ENCODE measurements around the gene RASAL2. TPM values are rescaled to one million over a fixed set of nuclear protein-coding genes. Genes with fewer than 3 reads are reported as not detected.

The RASAL2 gene
- total and polyA plus RNA-seq, 4 donors = 1.9 to 37.3 (median 22.2) TPM

DNA sequence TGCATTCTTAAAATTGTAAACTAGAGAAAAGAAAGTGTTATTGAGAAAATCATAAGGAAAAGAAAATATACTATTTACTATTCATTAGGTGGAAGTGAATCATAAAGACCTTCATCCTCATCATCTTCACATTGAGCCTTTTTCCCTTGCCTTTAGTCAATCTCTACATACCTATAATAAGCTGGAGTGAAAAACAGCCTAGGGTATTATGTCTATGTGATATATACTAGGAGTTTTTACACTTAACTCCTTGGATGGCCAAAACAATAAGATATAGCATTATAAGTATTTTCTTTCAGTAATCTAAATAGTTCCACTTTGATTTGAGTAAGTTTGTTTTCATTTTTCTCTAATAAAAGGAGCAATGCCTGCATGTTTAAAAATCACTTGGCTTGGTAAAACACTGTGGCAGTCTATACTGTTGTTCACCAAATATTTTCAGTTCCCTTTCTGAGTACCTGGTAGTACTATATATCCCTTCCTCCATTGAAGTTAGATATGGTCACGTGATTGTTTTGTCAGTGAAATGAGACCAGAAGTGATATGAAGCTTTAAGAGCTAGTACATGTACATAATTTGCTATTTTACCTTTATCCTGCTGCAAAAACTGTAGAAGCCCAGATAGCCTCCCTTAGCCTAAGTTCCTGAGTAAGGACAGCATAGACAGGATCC is 324.5 kb downstream of the RASAL2 start:
- no peak overlapping the region for H3K27ac ChIP-seq (ENCODE audit: low read depth in 1 of 2, low read length in 2 of 2)
- intact Hi-C loops (cut with DNase I) = no loop called here

DNA sequence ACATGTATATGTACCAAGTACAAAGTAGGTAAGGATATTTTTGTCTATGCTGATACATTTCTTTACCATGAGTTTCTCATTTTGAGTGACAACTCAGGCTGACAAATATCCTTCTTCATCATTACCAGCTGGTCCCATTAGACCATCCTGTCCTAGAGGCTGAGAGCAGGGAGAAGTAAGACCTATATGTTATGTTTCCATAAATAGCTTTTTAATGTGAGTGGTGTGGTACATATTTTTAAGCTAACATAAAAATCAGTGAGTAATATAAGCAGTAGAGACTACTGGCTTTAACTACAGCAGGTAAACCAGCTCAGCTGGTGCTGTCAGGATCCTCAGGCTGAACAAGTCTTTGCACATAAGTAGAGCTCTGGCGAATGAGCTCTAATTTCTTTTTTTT is 340.5 kb downstream of the RASAL2 start:
- Histone ChIP-seq H3K27me3 (ENCODE audit: control insufficient read depth in 1 of 2, insufficient read depth in 2 of 2, low read length in 1 of 2) (no peaks in the 10 kb centered on the region), H3K27ac (ENCODE audit: low read depth in 1 of 2, low read length in 2 of 2) (no peak overlapping the region), H3K4me1 (ENCODE audit: control insufficient read depth in 1 of 2, insufficient read depth in 2 of 2, low read length in 2 of 2) (no peaks in the 10 kb centered on the region), H3K4me3 (ENCODE audit: low read length in 2 of 2) (no peak overlapping the region), H3K9me3 (ENCODE audit: control insufficient read depth, low read length) (no peaks in the 10 kb centered on the region), H3K36me3 (ENCODE audit: control insufficient read depth in 1 of 2, insufficient read depth in 2 of 2, low read length in 1 of 2) (no peaks in the 10 kb centered on the region)
- ATAC-seq (ENCODE audit: low FRiP score) = no peak
- DNase-seq = no peak
- intact Hi-C loops (cut with DNase I) = no loop called here
- 78% methylated on average over 1 of the region's 1 CpG for WGBS, 2 donors

More for the DNA sequence above, 324.5 kb downstream of the RASAL2 start:
- H3K36me3 ChIP-seq (ENCODE audit: control insufficient read depth in 1 of 2, insufficient read depth in 2 of 2, low read length in 1 of 2) = no peaks in the 10 kb centered on the region
- H3K27me3 ChIP-seq (ENCODE audit: control insufficient read depth in 1 of 2, insufficient read depth in 2 of 2, low read length in 1 of 2) = no peaks in the 10 kb centered on the region
- ATAC-seq (ENCODE audit: low FRiP score) = no peak
- H3K9me3 ChIP-seq (ENCODE audit: control insufficient read depth, low read length) = no peaks in the 10 kb centered on the region
- WGBS, 2 donors = 83 to 92% methylated on average over 1 of the region's 1 CpG
- no peaks in the 10 kb centered on the region for H3K4me1 ChIP-seq (ENCODE audit: control insufficient read depth in 1 of 2, insufficient read depth in 2 of 2, low read length in 2 of 2)
- DNase-seq = no peak
- H3K4me3 ChIP-seq (ENCODE audit: low read length in 2 of 2) = no peak overlapping the region

DNA sequence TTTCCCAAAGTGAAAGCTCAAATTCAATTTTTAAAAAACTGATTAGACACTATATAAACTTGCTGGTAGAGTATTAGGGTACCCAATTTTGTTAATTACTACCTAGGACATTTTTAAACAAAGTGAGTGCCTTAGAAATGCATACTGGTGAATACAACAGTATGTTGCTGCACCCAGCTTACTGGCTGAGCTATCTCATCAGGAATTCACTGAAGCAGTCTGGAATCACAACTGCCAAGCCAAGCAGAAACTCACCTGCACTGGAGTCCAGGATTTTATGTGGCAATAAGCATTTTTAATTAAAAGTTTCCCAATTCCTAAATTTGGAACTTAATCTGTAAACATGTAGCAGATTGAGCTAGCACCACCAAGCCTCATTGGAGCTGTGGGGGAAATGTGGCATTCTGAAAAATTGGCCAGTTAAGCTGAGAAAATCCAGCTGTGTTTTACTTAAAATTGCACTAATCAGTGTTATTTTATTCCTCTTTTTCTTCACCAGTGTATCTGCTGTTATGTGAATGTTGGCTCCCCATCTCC is 341.1 kb downstream of the RASAL2 start:
- intact Hi-C loops (cut with DNase I) = no loop called here
- Histone ChIP-seq H3K4me1 (ENCODE audit: control insufficient read depth in 1 of 2, insufficient read depth in 2 of 2, low read length in 2 of 2) (no peaks in the 10 kb centered on the region), H3K9me3 (ENCODE audit: control insufficient read depth, low read length) (no peaks in the 10 kb centered on the region), H3K27me3 (ENCODE audit: control insufficient read depth in 1 of 2, insufficient read depth in 2 of 2, low read length in 1 of 2) (no peaks in the 10 kb centered on the region), H3K36me3 (ENCODE audit: control insufficient read depth in 1 of 2, insufficient read depth in 2 of 2, low read length in 1 of 2) (no peaks in the 10 kb centered on the region), H3K27ac (ENCODE audit: low read depth in 1 of 2, low read length in 2 of 2) (no peak overlapping the region), H3K4me3 (ENCODE audit: low read length in 2 of 2) (no peak overlapping the region)
- DNase-seq = no peak
- ATAC-seq (ENCODE audit: low FRiP score) = no peak

DNA sequence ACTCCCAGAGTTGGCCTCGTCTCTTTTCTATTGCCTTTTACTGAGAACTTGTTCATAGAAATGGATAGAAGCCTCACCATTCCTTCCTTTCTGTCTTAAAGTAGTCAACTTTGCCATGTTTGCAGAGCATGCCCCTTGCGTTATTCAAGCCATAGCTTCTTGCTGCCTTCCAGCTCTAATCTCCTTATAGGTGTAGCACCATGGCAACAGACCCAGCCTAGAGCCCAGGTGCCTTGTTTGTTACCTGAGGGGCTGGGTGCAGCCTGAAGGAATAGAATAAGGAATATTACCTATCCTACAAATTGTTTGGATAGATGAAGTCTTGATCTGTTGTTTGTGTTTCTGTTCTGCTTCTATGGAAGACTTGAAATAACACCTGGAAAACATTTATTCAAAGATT is 343.0 kb downstream of the RASAL2 start:
- intact Hi-C loops (cut with DNase I) = no loop called here
- Histone ChIP-seq H3K27me3 (ENCODE audit: control insufficient read depth in 1 of 2, insufficient read depth in 2 of 2, low read length in 1 of 2) (no peaks in the 10 kb centered on the region), H3K9me3 (ENCODE audit: control insufficient read depth, low read length) (no peaks in the 10 kb centered on the region), H3K4me3 (ENCODE audit: low read length in 2 of 2) (no peak overlapping the region), H3K36me3 (ENCODE audit: control insufficient read depth in 1 of 2, insufficient read depth in 2 of 2, low read length in 1 of 2) (peaks cover 0 to 2% of the 10 kb centered on the region in 2 donors), H3K27ac (ENCODE audit: low read depth in 1 of 2, low read length in 2 of 2) (no peak overlapping the region), H3K4me1 (ENCODE audit: control insufficient read depth in 1 of 2, insufficient read depth in 2 of 2, low read length in 2 of 2) (no peaks in the 10 kb centered on the region)
- WGBS, 2 donors = 90 to 92% methylated on average over 2 of the region's 2 CpGs
- no peak for DNase-seq
- no peak for ATAC-seq (ENCODE audit: low FRiP score)

DNA sequence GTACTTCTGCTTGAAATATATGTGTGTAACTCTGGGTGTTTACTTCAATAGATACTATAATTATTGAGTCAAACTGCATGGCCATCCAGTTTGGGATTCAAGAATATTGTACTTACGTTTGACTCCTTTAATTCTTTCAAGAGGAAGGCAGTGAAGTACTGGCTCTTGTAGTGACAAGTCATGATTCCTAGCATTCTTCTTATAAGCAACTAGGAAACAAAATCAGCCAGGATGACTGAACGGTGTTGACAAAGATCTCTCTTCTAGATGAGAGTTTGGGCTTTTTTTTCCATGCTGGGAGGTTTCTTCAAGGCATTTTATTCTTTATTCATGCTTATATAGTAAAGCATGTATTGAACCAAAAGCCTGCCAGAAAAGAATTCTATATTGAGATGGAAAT is 344.5 kb downstream of the RASAL2 start:
- H3K4me3 ChIP-seq (ENCODE audit: low read length in 2 of 2) = no peak overlapping the region
- H3K27ac ChIP-seq (ENCODE audit: low read depth in 1 of 2, low read length in 2 of 2) = no peak overlapping the region
- DNase-seq (no peak), ATAC-seq (ENCODE audit: low FRiP score) (no peak)
- no peaks in the 10 kb centered on the region for H3K4me1 ChIP-seq (ENCODE audit: control insufficient read depth in 1 of 2, insufficient read depth in 2 of 2, low read length in 2 of 2)
- intact Hi-C loops (cut with DNase I) = no loop called here
- no peaks in the 10 kb centered on the region for H3K27me3 ChIP-seq (ENCODE audit: control insufficient read depth in 1 of 2, insufficient read depth in 2 of 2, low read length in 1 of 2)
- WGBS, 2 donors = 50 to 57% methylated on average over 2 of the region's 2 CpGs
- no peaks in the 10 kb centered on the region for H3K9me3 ChIP-seq (ENCODE audit: control insufficient read depth, low read length)
- peaks cover 3 to 4% of the 10 kb centered on the region in 2 donors for H3K36me3 ChIP-seq (ENCODE audit: control insufficient read depth in 1 of 2, insufficient read depth in 2 of 2, low read length in 1 of 2)

DNA sequence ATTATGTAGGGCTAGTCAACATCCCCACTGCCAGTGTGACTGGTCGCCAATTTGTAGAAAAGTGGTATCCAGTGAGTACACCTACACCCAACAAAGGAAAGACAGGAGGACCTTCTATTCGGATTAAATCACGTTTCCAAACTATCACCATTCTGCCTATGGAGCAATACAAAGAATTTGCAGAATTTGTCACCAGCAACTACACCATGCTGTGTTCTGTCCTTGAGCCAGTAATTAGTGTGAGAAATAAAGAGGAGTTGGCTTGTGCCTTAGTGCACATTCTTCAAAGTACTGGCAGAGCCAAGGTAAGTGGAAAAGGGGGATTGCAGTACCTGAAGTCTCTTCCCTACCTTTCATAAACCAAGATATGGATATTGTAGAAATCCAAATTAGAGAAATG is 349.0 kb downstream of the RASAL2 start:
- intact Hi-C loops (cut with DNase I) = no loop called here
- no peak for ATAC-seq (ENCODE audit: low FRiP score)
- H3K4me3 ChIP-seq (ENCODE audit: low read length in 2 of 2) = no peak overlapping the region
- DNase-seq = no peak
- WGBS, 2 donors = 95 to 96% methylated on average over 3 of the region's 3 CpGs
- H3K27ac ChIP-seq (ENCODE audit: low read depth in 1 of 2, low read length in 2 of 2) = no peak overlapping the region
- no peaks in the 10 kb centered on the region for H3K4me1 ChIP-seq (ENCODE audit: control insufficient read depth in 1 of 2, insufficient read depth in 2 of 2, low read length in 2 of 2)
- H3K9me3 ChIP-seq (ENCODE audit: control insufficient read depth, low read length) = no peaks in the 10 kb centered on the region
- no peaks in the 10 kb centered on the region for H3K27me3 ChIP-seq (ENCODE audit: control insufficient read depth in 1 of 2, insufficient read depth in 2 of 2, low read length in 1 of 2)
- peaks cover 6 to 7% of the 10 kb centered on the region in 2 donors for H3K36me3 ChIP-seq (ENCODE audit: control insufficient read depth in 1 of 2, insufficient read depth in 2 of 2, low read length in 1 of 2)

DNA sequence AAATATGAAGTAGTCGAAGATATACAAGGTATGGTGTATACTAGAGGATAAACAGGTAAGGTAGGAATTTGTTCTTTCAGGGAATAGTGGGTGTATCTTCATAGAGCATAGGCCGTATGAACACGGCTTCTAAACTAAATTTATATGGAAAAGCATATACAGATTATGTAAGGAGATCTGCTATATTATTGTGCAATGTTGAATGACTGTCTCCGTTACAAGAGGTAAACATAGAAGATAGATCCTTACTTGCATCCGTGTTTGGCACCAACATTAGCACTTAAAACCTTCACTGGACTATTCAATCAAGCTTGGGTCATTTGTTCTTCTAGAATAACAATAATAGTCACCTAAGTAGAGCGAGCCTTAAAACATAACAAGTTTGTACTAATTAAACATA is 357.0 kb downstream of the RASAL2 start:
- no peaks in the 10 kb centered on the region for H3K4me1 ChIP-seq (ENCODE audit: control insufficient read depth in 1 of 2, insufficient read depth in 2 of 2, low read length in 2 of 2)
- intact Hi-C loops (cut with DNase I) = no loop called here
- H3K27me3 ChIP-seq (ENCODE audit: control insufficient read depth in 1 of 2, insufficient read depth in 2 of 2, low read length in 1 of 2) = no peaks in the 10 kb centered on the region
- no peak overlapping the region for H3K27ac ChIP-seq (ENCODE audit: low read depth in 1 of 2, low read length in 2 of 2)
- ATAC-seq (ENCODE audit: low FRiP score) (no peak), DNase-seq (no peak)
- no peaks in the 10 kb centered on the region for H3K9me3 ChIP-seq (ENCODE audit: control insufficient read depth, low read length)
- peaks cover 1 to 7% of the 10 kb centered on the region in 2 donors for H3K36me3 ChIP-seq (ENCODE audit: control insufficient read depth in 1 of 2, insufficient read depth in 2 of 2, low read length in 1 of 2)
- WGBS, 2 donors = 94 to 96% methylated on average over 6 of the region's 6 CpGs
- H3K4me3 ChIP-seq (ENCODE audit: low read length in 2 of 2) = no peak overlapping the region

DNA sequence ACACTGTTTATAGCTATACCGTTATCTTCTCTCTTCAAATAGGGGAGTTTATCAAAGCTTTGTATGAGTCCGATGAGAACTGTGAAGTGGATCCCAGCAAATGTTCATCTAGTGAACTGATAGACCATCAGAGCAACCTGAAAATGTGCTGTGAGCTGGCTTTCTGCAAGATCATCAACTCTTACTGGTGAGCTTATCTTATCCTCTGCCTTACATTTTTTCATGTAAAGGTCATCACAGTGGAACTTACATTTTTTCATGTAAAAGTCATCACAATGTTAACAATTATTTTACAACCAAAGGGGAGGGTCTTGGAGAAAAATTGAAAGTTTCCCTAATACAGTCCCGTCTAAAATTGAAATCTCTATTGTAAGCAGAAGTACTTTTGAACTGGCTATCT is 357.6 kb downstream of the RASAL2 start:
- no peaks in the 10 kb centered on the region for H3K9me3 ChIP-seq (ENCODE audit: control insufficient read depth, low read length)
- no peaks in the 10 kb centered on the region for H3K27me3 ChIP-seq (ENCODE audit: control insufficient read depth in 1 of 2, insufficient read depth in 2 of 2, low read length in 1 of 2)
- ATAC-seq (ENCODE audit: low FRiP score) = no peak
- DNase-seq = no peak
- H3K27ac ChIP-seq (ENCODE audit: low read depth in 1 of 2, low read length in 2 of 2) = no peak overlapping the region
- no peaks in the 10 kb centered on the region for H3K4me1 ChIP-seq (ENCODE audit: control insufficient read depth in 1 of 2, insufficient read depth in 2 of 2, low read length in 2 of 2)
- no peak overlapping the region for H3K4me3 ChIP-seq (ENCODE audit: low read length in 2 of 2)
- 68 to 75% methylated on average over 3 of the region's 3 CpGs for WGBS, 2 donors
- intact Hi-C loops (cut with DNase I) = no loop called here
- peaks cover 0 to 5% of the 10 kb centered on the region in 2 donors for H3K36me3 ChIP-seq (ENCODE audit: control insufficient read depth in 1 of 2, insufficient read depth in 2 of 2, low read length in 1 of 2)

DNA sequence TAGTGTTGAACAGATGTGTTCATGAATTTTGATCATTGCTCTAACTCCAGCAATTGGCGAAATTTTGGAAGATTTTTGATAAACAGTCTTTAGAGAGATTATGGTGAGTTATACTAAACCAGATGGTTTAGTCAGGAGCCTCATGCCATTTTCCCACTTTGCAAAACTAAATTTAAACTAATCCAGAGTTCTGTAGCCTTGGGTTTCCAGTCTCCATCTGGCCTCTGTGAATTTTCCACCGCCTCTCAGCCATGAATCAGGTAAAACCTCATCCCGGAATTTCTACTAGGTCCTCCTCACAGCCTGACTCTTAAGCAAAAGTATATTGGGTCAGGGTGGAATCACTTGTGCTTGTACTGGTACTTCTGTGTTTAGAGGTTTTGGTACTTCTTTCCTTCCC is 358.1 kb downstream of the RASAL2 start:
- Histone ChIP-seq H3K27me3 (ENCODE audit: control insufficient read depth in 1 of 2, insufficient read depth in 2 of 2, low read length in 1 of 2) (no peaks in the 10 kb centered on the region), H3K36me3 (ENCODE audit: control insufficient read depth in 1 of 2, insufficient read depth in 2 of 2, low read length in 1 of 2) (peaks cover 0 to 5% of the 10 kb centered on the region in 2 donors), H3K4me1 (ENCODE audit: control insufficient read depth in 1 of 2, insufficient read depth in 2 of 2, low read length in 2 of 2) (no peaks in the 10 kb centered on the region), H3K27ac (ENCODE audit: low read depth in 1 of 2, low read length in 2 of 2) (no peak overlapping the region), H3K4me3 (ENCODE audit: low read length in 2 of 2) (no peak overlapping the region), H3K9me3 (ENCODE audit: control insufficient read depth, low read length) (no peaks in the 10 kb centered on the region)
- ATAC-seq (ENCODE audit: low FRiP score) (no peak), DNase-seq (no peak)
- 95 to 98% methylated on average over 3 of the region's 3 CpGs for WGBS, 2 donors
- intact Hi-C loops (cut with DNase I) = no loop called here
